ENCODE data around the gene GAMT. TPM values are rescaled to one million over a fixed set of nuclear protein-coding genes. Genes with fewer than 3 reads are reported as not detected.
A peak's percentile ranks its signal among the peaks of the same experiment; 100 is the strongest.

The GAMT gene
- total and polyA plus RNA-seq, 2 of the 13 experiments (the other 11 are each of a cell fraction or from before 2014, with no cell fraction given), result 115 to 124 TPM

DNA sequence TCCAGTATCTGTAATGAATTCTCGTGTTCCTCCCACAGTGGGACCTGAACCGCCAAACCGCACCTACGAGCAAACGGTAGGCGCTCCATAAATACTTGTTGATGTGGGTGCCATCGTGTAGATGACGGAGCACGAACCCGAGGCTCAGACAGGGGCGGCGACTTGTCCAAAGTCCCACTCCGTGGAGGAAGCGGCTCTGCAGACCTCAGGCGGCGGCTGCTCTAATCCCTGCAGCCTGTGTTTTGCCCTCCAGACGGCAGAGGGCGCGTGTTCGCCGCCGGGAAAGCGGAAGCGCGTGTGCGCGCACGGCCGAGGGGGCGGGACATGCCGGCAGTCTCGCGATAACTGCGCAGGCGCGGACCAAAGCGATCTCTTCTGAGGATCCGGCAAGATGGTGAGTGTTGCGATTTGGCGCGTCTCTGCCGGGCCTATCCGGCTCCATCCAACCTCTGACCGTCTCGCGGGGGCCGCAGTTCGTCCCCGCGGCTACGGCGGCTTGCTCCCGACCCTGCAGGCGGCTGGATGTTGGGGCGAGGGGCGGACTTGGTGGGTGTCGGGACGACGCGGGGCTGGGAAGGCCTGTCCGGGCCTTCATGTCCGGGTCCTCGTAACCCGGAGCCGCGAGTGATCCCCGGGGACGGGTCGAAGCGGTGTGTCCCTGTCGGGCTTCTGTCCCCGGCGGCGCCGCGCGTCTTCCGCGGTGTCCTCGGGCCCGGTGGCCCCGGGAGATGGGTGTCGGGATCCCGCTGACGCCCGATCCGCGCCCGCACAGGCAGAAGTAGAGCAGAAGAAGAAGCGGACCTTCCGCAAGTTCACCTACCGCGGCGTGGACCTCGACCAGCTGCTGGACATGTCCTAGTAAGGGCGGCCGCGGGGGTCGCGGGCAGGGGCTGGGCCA lies 36.9 kb upstream of the GAMT start, which contains the start of gene RPS15 (continued):
- TF ChIP-seq ZMYM2 (CRISPR knock-in tag; IDR thresholded peaks at IDR 0.05), result peak; percentile 93
- TF ChIP-seq, protein P1, sequence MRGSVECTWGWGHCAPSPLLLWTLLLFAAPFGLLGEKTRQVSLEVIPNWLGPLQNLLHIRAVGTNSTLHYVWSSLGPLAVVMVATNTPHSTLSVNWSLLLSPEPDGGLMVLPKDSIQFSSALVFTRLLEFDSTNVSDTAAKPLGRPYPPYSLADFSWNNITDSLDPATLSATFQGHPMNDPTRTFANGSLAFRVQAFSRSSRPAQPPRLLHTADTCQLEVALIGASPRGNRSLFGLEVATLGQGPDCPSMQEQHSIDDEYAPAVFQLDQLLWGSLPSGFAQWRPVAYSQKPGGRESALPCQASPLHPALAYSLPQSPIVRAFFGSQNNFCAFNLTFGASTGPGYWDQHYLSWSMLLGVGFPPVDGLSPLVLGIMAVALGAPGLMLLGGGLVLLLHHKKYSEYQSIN (CRISPR knock-in tag; IDR thresholded peaks at IDR 0.05; ENCODE audit: borderline replicate concordance), result no peak
- TF ChIP-seq GLI4 (CRISPR knock-in tag; IDR thresholded peaks at IDR 0.05; ENCODE audit: borderline replicate concordance), result peak; percentile 94; the same call in 1 of the 2 replicates
- TF ChIP-seq, protein P2, sequence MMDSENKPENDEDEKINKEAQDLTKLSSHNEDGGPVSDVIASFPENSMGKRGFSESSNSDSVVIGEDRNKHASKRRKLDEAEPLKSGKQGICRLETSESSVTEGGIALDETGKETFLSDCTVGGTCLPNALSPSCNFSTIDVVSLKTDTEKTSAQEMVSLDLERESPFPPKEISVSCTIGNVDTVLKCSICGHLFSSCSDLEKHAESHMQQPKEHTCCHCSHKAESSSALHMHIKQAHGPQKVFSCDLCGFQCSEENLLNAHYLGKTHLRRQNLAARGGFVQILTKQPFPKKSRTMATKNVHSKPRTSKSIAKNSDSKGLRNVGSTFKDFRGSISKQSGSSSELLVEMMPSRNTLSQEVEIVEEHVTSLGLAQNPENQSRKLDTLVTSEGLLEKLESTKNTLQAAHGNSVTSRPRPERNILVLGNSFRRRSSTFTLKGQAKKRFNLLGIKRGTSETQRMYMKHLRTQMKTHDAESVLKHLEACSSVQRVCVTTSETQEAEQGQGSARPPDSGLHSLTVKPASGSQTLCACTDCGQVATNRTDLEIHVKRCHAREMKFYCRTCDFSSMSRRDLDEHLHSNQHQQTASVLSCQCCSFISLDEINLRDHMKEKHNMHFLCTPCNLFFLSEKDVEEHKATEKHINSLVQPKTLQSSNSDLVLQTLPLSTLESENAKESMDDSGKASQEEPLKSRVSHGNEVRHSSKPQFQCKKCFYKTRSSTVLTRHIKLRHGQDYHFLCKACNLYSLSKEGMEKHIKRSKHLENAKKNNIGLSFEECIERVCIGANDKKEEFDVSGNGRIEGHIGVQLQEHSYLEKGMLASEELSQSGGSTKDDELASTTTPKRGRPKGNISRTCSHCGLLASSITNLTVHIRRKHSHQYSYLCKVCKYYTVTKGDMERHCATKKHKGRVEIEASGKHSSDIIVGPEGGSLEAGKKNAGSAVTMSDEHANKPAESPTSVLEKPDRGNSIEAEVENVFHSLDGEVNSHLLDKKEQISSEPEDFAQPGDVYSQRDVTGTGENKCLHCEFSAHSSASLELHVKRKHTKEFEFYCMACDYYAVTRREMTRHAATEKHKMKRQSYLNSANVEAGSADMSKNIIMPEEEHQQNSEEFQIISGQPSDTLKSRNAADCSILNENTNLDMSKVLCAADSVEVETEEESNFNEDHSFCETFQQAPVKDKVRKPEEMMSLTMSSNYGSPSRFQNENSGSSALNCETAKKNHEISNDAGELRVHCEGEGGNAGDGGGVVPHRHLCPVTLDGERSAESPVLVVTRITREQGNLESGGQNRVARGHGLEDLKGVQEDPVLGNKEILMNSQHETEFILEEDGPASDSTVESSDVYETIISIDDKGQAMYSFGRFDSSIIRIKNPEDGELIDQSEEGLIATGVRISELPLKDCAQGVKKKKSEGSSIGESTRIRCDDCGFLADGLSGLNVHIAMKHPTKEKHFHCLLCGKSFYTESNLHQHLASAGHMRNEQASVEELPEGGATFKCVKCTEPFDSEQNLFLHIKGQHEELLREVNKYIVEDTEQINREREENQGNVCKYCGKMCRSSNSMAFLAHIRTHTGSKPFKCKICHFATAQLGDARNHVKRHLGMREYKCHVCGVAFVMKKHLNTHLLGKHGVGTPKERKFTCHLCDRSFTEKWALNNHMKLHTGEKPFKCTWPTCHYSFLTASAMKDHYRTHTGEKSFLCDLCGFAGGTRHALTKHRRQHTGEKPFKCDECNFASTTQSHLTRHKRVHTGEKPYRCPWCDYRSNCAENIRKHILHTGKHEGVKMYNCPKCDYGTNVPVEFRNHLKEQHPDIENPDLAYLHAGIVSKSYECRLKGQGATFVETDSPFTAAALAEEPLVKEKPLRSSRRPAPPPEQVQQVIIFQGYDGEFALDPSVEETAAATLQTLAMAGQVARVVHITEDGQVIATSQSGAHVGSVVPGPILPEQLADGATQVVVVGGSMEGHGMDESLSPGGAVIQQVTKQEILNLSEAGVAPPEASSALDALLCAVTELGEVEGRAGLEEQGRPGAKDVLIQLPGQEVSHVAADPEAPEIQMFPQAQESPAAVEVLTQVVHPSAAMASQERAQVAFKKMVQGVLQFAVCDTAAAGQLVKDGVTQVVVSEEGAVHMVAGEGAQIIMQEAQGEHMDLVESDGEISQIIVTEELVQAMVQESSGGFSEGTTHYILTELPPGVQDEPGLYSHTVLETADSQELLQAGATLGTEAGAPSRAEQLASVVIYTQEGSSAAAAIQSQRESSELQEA (CRISPR knock-in tag; IDR thresholded peaks at IDR 0.05; ENCODE audit: not compliant biosample characterization), result peak; percentile 82
- TF ChIP-seq RNF2 (conservative IDR thresholded peaks at IDR 0.05; ENCODE audit: low read depth), result peak; percentile 85; the same call in 1 of the 2 replicates
- no peak for TF ChIP-seq TBL1XR1 (IDR thresholded peaks at IDR 0.05; ENCODE audit: borderline replicate concordance, low read length, partially characterized antibody)
- TF ChIP-seq CCDC6 (CRISPR knock-in tag; IDR thresholded peaks at IDR 0.05), result peak; percentile 86
- no peak; the same call in 1 of the 2 replicates for TF ChIP-seq ZNF44 (CRISPR knock-in tag; IDR thresholded peaks at IDR 0.05)
- peak; percentile 68; the same call in 1 of the 2 replicates for TF ChIP-seq ZNF749 (CRISPR knock-in tag; IDR thresholded peaks at IDR 0.05; ENCODE audit: borderline replicate concordance)
- peak; percentile 67; the same call in 1 of the 2 replicates for TF ChIP-seq PAF1 (CRISPR knock-in tag; IDR thresholded peaks at IDR 0.05)
- TF ChIP-seq, protein P3, sequence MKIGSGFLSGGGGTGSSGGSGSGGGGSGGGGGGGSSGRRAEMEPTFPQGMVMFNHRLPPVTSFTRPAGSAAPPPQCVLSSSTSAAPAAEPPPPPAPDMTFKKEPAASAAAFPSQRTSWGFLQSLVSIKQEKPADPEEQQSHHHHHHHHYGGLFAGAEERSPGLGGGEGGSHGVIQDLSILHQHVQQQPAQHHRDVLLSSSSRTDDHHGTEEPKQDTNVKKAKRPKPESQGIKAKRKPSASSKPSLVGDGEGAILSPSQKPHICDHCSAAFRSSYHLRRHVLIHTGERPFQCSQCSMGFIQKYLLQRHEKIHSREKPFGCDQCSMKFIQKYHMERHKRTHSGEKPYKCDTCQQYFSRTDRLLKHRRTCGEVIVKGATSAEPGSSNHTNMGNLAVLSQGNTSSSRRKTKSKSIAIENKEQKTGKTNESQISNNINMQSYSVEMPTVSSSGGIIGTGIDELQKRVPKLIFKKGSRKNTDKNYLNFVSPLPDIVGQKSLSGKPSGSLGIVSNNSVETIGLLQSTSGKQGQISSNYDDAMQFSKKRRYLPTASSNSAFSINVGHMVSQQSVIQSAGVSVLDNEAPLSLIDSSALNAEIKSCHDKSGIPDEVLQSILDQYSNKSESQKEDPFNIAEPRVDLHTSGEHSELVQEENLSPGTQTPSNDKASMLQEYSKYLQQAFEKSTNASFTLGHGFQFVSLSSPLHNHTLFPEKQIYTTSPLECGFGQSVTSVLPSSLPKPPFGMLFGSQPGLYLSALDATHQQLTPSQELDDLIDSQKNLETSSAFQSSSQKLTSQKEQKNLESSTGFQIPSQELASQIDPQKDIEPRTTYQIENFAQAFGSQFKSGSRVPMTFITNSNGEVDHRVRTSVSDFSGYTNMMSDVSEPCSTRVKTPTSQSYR (CRISPR knock-in tag; IDR thresholded peaks at IDR 0.05; ENCODE audit: borderline replicate concordance), result peak; percentile 31; the same call in 1 of the 2 replicates
- TF ChIP-seq ZNF569 (CRISPR knock-in tag; IDR thresholded peaks at IDR 0.05; ENCODE audit: borderline replicate concordance), result no peak
- TF ChIP-seq NR1H2 (CRISPR knock-in tag; IDR thresholded peaks at IDR 0.05; ENCODE audit: borderline replicate concordance, low read depth), result peak; percentile 97
- peak; percentile 91; the same call in 1 of the 2 replicates for TF ChIP-seq SNAI1 (CRISPR knock-in tag; IDR thresholded peaks at IDR 0.05; ENCODE audit: borderline replicate concordance)
- TF ChIP-seq ZNF562 (CRISPR knock-in tag; IDR thresholded peaks at IDR 0.05; ENCODE audit: borderline replicate concordance), result no peak

Measured in HepG2 (cell line).